Transverse colon (tissue), 4 donors: ENCODE measurements around the gene DPYSL5.

Experiments used
- POLR2A ChIP-seq: fragments of 450-650 bp; IDR thresholded peaks from one replicate; pipeline ENCODE4 v1.6.1; 2016; ENCODE audit warnings: antibody characterized with exemption, mild to moderate bottlenecking, moderate library complexity
- POLR2AphosphoS5 ChIP-seq, 3 donors: sonication (generic); formaldehyde crosslinking; IDR thresholded peaks; one replicate each; pipeline ENCODE4 v1.6.1; 2016; ENCODE audit warnings: antibody characterized with exemption in 3 of 3
- TF ChIP-seq, protein P1 (sequence below), 5 experiments: fragments of 200-600 bp in 3 of 5; fragments of 450-650 bp in 2 of 5; sonication (generic) in 3 of 5; IDR thresholded peaks; 1 replicate in 2 of 5; 2 replicates in 3 of 5; pipeline ENCODE4 v1.5.1; 2016 to 2017; ENCODE audit warnings: antibody characterized with exemption in 5 of 5, inconsistent platforms in 3 of 5, mild to moderate bottlenecking in 2 of 5, moderate library complexity in 1 of 5

DNA sequence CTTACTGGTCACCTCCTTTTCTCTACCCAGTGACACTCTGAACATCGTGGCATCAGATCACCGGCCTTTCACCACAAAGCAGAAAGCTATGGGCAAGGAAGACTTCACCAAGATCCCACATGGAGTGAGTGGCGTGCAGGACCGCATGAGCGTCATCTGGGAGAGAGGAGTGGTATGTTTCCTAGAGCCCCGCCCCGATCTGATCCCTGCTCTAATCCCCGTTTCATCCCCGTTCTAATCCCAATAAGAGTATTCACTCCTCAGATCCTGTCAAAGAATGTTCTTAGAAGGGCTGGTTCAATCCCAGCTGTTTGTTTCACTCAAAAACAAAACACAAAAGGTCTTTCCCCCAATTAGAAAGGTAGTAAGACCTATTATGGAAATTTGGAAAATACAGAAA is 92.1 kb downstream of the DPYSL5 start:
- no peak for TF ChIP-seq POLR2A
- TF ChIP-seq POLR2AphosphoS5 (IDR thresholded peaks at IDR 0.05): no peak
- TF ChIP-seq, protein P1, sequence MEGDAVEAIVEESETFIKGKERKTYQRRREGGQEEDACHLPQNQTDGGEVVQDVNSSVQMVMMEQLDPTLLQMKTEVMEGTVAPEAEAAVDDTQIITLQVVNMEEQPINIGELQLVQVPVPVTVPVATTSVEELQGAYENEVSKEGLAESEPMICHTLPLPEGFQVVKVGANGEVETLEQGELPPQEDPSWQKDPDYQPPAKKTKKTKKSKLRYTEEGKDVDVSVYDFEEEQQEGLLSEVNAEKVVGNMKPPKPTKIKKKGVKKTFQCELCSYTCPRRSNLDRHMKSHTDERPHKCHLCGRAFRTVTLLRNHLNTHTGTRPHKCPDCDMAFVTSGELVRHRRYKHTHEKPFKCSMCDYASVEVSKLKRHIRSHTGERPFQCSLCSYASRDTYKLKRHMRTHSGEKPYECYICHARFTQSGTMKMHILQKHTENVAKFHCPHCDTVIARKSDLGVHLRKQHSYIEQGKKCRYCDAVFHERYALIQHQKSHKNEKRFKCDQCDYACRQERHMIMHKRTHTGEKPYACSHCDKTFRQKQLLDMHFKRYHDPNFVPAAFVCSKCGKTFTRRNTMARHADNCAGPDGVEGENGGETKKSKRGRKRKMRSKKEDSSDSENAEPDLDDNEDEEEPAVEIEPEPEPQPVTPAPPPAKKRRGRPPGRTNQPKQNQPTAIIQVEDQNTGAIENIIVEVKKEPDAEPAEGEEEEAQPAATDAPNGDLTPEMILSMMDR (IDR thresholded peaks at IDR 0.05): no peak
